Fibroblast of skin of scalp (primary cell): ENCODE measurements around the gene USP8.

Experiments used
- DNase-seq: peaks from one replicate; pipeline ENCODE4 v3.0.0-alpha.2; 2013

USP8 gene

GRCh38 chr15:50546566-50546965 lies 122.4 kb downstream of the USP8 start, which contains the start of gene USP50:
Gene USP50, minus strand, starts transcription at chr15:50546666. Its CDS starts 141 bp downstream, at chr15:50546525.
- no peak for DNase-seq

- DNase-seq: no peak
Measured at GRCh38 chr15:50549326-50549725, 125.1 kb downstream of the USP8 start.

- DNase-seq: no peak
Measured at GRCh38 chr15:50552238-50552637, 128.0 kb downstream of the USP8 start.

- no peak for DNase-seq
Measured at GRCh38 chr15:50556642-50557371, 132.6 kb downstream of the USP8 start.

GRCh38 chr15:50558012-50558411 lies 133.8 kb downstream of the USP8 start:
- DNase-seq: no peak

GRCh38 chr15:50562735-50563640 lies 138.8 kb downstream of the USP8 start:
- peak; percentile 23 for DNase-seq

- DNase-seq: no peak
Measured at GRCh38 chr15:50563756-50564155, 139.6 kb downstream of the USP8 start.
